PC-9 (cell line): Measurements from ENCODE around the gene HOXD11. TPM values are rescaled to one million over a fixed set of nuclear protein-coding genes. Genes with fewer than 3 reads are reported as not detected.

ENCODE experiments used
- BruUV-seq: library from RNA; stranded (reverse); fragments of 400-500 nt; replicated peaks from 2 replicates; lab custom pipeline; 2021; lab: Mats Ljungman, UMichigan
- CTCF ChIA-PET: fragments of 300-600 bp; sonication (Branson Sonifier 250); formaldehyde crosslinking; loops from one replicate; lab custom pipeline; 2022; ENCODE audit warnings: antibody characterized with exemption; lab: Charles Lee
- POLR2A ChIA-PET: fragments of 300-600 bp; sonication (Branson Sonifier 250); formaldehyde crosslinking; loops from one replicate; lab custom pipeline; 2022; ENCODE audit warnings: antibody characterized with exemption; ENCODE audit not compliant: unreplicated experiment; lab: Charles Lee
- DNase-seq, 2 experiments: peaks; one replicate each; pipeline versions ENCODE4 v3.0.0 to v3.0.0-alpha.2; 2015 to 2022; ENCODE audit warnings: mixed read lengths in 1 of 2
- H2AFZ ChIP-seq: fragments of 200-600 bp; sonication (generic); 2 replicates; pipeline ENCODE4 v1.8.1; 2017; ENCODE audit warnings: antibody characterized with exemption
- H3F3A ChIP-seq: fragments of 200-600 bp; sonication (generic); 2 replicates; pipeline ENCODE4 v1.8.1; 2017; ENCODE audit warnings: antibody characterized with exemption, mild to moderate bottlenecking, low read depth; ENCODE audit not compliant: insufficient read depth
- H3K27ac ChIP-seq: fragments of 200-600 bp; sonication (generic); 2 replicates; pipeline ENCODE4 v1.6.1; 2016; ENCODE audit warnings: mixed run types
- H3K27me3 ChIP-seq: fragments of 200-600 bp; sonication (generic); 2 replicates; pipeline ENCODE4 v1.6.1; 2016; ENCODE audit warnings: low read depth, mixed run types; ENCODE audit not compliant: insufficient read depth
- H3K36me3 ChIP-seq: fragments of 200-600 bp; sonication (generic); 2 replicates; pipeline ENCODE4 v1.6.1; 2016; ENCODE audit warnings: low read depth, mixed run types
- H3K4me1 ChIP-seq: fragments of 200-600 bp; sonication (generic); replicated peaks from 2 replicates; pipeline ENCODE4 v1.6.1; 2016; ENCODE audit warnings: mixed run types; ENCODE audit not compliant: insufficient read depth
- H3K4me2 ChIP-seq: fragments of 200-600 bp; sonication (generic); 2 replicates; pipeline ENCODE4 v1.6.1; 2017; ENCODE audit warnings: mixed run types
- H3K4me3 ChIP-seq: fragments of 200-600 bp; sonication (generic); 2 replicates; pipeline ENCODE4 v1.6.1; 2016; ENCODE audit warnings: mixed run types
- H3K79me2 ChIP-seq: fragments of 200-600 bp; sonication (generic); 2 replicates; pipeline ENCODE4 v1.6.1; 2017; ENCODE audit warnings: low read depth, mixed run types
- H3K9me2 ChIP-seq: fragments of 200-600 bp; sonication (generic); 2 replicates; pipeline ENCODE4 v1.8.1; 2017; ENCODE audit warnings: mild to moderate bottlenecking; ENCODE audit not compliant: insufficient read depth
- H3K9me3 ChIP-seq: fragments of 200-600 bp; sonication (generic); 2 replicates; pipeline ENCODE4 v1.8.1; 2016; ENCODE audit warnings: low read depth; ENCODE audit not compliant: insufficient read depth
- H4K20me1 ChIP-seq: fragments of 200-600 bp; sonication (generic); 2 replicates; pipeline ENCODE4 v1.8.1; 2017; ENCODE audit not compliant: insufficient read depth
- CTCF ChIP-seq: fragments of 200-600 bp; sonication (generic); conservative IDR thresholded peaks from 2 replicates; pipeline ENCODE4 v1.6.1; 2017; ENCODE audit warnings: mixed run types, antibody characterized with exemption, mild to moderate bottlenecking, moderate library complexity
- EZH2 ChIP-seq: fragments of 200-600 bp; sonication (generic); IDR thresholded peaks from 2 replicates; pipeline ENCODE4 v1.8.0; 2017; ENCODE audit warnings: antibody characterized with exemption, low read depth
- intact Hi-C: fragments of 100-400 bp; cut with micrococcal nuclease; formaldehyde crosslinking; loops from one replicate; pipeline ENCODE4 v1.10.0; 2022; ENCODE audit not compliant: unreplicated experiment
- total RNA-seq: library from RNA; stranded (reverse); gene quantifications from 2 replicates; pipeline ENCODE4 v1.2.3, GENCODE V29; 2021

HOXD11 gene
- total RNA-seq, 1 experiment from 2014 or later = not detected

GRCh38 chr2:176102309-176102866 lies 4.7 kb upstream of the HOXD11 start:
- Histone ChIP-seq H3K36me3 (no peaks in the 10 kb centered on the region), H3K79me2 (no peaks in the 10 kb centered on the region), H3K4me1 (0 out of 2 replicates have a peak, but pooled peaks cover 3% of the 10 kb centered on the region), H3K9me2 (no peaks in the 10 kb centered on the region), H3F3A (no peaks in the 10 kb centered on the region), H3K27me3 (peaks cover 27% of the 10 kb centered on the region), H3K4me3 (no peak overlapping the region), H3K27ac (no peak overlapping the region), H4K20me1 (no peaks in the 10 kb centered on the region), H3K4me2 (no peak overlapping the region), H3K9me3 (no peaks in the 10 kb centered on the region), H2AFZ (no peak overlapping the region)
- no peak for TF ChIP-seq EZH2
- intact Hi-C loops = no loop called here
- no peak for DNase-seq
- BruUV-seq = no TSS peak
- ChIA-PET CTCF (no interaction called here), POLR2A (no interaction called here)

GRCh38 chr2:176103194-176103593 lies 3.9 kb upstream of the HOXD11 start:
- peaks cover 27% of the 10 kb centered on the region for H3K27me3 ChIP-seq
- no peaks in the 10 kb centered on the region for H4K20me1 ChIP-seq
- TF ChIP-seq CTCF = no peak
- TF ChIP-seq EZH2 = no peak
- no peaks in the 10 kb centered on the region for H3F3A ChIP-seq
- H3K27ac ChIP-seq = no peak overlapping the region
- no peaks in the 10 kb centered on the region for H3K9me2 ChIP-seq
- no peak for DNase-seq
- no peaks in the 10 kb centered on the region for H3K4me1 ChIP-seq
- no peaks in the 10 kb centered on the region for H3K79me2 ChIP-seq
- BruUV-seq = no TSS peak
- no peaks in the 10 kb centered on the region for H3K9me3 ChIP-seq
- intact Hi-C loops = no loop called here
- H2AFZ ChIP-seq = no peak overlapping the region
- H3K4me3 ChIP-seq = no peak overlapping the region
- POLR2A ChIA-PET = interaction anchor here (0.6 kb wide), 1 partner anchor 791 kb away, joined by 7 read pairs; no protein-coding TSS in a partner anchor
- H3K36me3 ChIP-seq = no peaks in the 10 kb centered on the region
- CTCF ChIA-PET = no interaction called here
- H3K4me2 ChIP-seq = no peak overlapping the region

- Histone ChIP-seq H3F3A (no peaks in the 10 kb centered on the region), H3K79me2 (no peaks in the 10 kb centered on the region), H2AFZ (no peak overlapping the region), H3K27me3 (peaks cover 27% of the 10 kb centered on the region), H3K4me1 (no peaks in the 10 kb centered on the region), H4K20me1 (no peaks in the 10 kb centered on the region), H3K9me3 (no peaks in the 10 kb centered on the region), H3K4me2 (no peak overlapping the region), H3K27ac (no peak overlapping the region), H3K36me3 (no peaks in the 10 kb centered on the region), H3K9me2 (no peaks in the 10 kb centered on the region), H3K4me3 (no peak overlapping the region)
- intact Hi-C loops = no loop called here
- POLR2A ChIA-PET = no interaction called here
- CTCF ChIA-PET = no interaction called here
- no peak for DNase-seq
- BruUV-seq = no TSS peak
- TF ChIP-seq EZH2 (no peak), CTCF (no peak)
Measured at GRCh38 chr2:176103742-176104315, 3.3 kb upstream of the HOXD11 start.
